HG02623 (cell line): ENCODE data around the gene RNF126.

Source experiments
- ATAC-seq: cut with Tn5 transposase; IDR thresholded peaks from one replicate; pipeline ENCODE4 v1.9.1; 2021; ENCODE audit warnings: moderate library complexity; ENCODE audit not compliant: unreplicated experiment

Gene RNF126

DNA sequence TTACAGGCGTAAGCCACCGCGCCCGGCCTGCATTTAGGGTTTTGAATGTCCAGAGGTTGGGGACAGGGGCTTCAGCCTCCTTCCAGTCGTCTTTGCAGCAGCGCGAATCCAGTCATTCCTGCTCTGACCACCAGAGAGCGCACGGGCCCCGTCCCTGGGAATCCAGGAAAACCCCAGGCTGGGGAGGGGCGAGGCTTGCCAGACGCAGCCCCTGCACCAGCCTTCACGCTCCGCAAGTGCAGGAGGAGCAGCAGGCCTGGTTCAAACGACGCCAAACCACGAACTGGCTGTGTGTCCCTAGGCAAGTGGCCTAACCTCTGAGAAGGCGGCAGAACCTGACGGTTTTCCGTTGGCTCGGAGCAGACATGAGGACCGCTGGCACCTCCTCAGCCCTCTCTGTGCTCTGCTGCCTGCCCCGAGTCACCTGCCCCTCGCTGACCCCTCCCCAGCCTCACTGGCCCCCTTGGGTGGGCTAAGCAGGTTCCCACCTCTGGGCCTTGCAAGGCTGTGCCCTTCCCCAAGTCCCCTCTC is 2.0 kb upstream of the RNF126 start:
- ATAC-seq: no peak

DNA sequence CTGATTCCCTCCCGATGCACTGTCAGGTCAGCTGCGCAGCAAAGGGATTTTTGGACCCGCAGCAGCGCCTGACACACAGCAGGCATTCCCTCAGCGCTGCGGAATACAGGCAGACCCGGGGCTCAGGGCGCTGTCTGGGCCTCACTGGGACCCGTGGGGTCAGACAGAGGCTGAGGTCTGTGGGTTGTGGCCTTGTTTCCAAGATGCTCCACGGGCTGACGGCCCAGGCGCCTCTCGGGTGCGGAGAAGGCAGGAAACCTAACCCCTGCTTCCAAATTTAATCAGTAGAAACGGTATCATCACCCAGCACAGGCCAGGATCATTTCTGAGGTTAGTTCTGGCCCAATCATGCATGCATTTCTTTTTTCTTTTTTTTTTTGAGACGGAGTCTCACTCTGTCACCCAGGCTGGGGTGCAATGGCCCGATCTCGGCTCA is 686 bp upstream of the RNF126 start:
- no peak for ATAC-seq

DNA sequence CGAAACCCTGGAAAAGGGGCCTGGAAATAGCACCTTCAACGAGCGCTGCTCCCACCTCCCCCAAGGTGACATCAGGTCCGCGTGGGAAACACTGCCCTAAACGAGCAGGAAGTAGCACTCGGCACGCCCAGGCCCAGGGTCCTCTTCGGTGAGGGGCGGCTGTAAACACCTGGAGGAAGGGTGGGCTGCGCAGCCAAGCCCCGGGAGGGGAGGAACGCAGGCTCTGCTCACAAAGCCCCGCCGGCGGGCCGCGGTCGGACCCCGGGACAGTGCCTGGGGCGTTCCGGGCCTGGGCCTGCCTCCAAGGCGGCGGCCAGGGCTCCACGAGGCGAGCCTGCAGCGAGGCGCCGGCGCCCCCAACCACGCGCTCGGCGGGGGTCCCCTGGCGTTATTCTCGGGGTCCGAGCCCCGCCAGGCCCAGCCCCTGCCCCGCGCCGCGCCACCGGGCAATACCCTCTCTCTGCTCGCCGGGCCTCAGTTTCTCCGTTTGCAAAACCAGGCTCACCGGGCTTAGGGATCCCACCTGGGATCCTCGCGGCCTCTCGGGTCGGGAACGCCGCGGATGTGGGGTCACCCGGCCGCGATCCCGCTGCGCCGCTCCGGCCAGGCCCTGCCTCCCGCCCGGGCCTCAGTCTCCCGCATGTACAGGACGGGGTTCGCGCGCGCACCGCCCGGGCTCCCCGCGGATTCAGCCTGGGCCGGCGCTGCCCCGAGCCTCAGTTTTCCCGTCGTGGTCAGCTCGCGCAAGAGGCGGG is 630 bp downstream of the RNF126 start:
- peak; percentile 11 for ATAC-seq

DNA sequence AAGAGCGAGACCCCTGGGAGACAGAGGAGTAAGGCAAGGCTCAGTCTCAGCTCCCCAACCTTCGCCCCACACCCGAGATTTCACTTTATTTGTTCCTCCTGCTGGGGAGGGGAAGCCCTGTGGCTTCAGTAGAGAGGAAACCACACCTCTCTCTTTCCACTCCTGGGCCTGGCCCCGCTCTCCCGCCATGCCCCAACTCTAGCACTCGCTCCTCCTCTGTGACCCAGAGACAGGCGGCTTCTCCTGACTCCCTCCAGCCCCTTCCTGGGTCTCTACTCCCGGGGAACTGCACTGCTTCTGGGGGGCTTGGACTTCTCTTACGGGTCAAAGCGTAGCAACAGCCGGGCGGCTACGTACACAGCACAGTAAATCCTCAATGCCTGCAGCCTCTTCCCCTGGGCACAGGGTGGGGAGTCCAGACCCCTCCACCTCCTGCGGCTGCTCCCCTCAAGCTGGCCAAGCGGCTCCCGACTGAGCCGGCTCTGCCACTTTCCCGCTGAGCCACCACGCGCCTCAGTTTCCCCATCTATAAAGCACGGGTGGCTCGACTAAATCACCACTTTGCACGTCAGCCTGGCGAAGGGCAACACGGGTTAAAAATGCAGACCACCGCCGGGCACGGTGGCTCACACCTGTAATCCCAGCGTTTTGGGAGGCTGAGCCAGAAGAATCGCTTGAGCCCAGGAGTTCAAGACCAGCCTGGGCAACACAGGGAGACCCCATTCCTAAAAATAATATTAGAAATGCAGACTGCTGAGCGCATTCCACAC is 1.4 kb downstream of the RNF126 start:
- no peak for ATAC-seq

DNA sequence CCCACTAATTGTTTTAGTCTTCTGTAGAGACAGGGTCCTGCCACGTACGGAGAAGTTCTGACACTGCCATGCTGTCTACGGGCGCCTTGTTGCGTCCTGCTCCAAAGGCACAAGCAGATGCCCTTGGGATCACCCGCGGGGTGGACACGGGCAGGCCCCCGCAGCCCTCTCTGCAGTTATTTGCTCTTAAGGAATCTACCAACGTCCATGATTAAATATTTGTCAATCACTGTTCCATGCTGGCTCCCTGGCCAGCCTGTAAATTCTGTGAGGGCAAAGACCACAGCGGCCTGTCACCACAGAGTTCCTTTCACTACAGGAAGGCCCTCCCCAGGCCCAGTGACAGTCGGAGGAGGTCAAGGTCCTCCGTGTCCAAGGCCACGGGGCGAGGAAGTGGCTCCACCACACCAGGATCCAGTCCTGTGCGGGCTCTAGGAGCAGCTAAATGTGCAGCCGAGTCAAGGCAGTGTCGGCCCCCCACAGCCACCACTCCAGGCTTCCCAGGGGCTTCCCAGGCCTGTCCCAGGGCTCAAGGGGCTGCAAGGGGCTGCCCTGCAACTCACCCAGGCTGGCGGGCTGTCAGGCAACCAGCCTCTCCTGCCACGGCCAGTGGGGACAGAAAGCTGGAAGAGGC is 2.1 kb downstream of the RNF126 start:
- ATAC-seq: no peak

DNA sequence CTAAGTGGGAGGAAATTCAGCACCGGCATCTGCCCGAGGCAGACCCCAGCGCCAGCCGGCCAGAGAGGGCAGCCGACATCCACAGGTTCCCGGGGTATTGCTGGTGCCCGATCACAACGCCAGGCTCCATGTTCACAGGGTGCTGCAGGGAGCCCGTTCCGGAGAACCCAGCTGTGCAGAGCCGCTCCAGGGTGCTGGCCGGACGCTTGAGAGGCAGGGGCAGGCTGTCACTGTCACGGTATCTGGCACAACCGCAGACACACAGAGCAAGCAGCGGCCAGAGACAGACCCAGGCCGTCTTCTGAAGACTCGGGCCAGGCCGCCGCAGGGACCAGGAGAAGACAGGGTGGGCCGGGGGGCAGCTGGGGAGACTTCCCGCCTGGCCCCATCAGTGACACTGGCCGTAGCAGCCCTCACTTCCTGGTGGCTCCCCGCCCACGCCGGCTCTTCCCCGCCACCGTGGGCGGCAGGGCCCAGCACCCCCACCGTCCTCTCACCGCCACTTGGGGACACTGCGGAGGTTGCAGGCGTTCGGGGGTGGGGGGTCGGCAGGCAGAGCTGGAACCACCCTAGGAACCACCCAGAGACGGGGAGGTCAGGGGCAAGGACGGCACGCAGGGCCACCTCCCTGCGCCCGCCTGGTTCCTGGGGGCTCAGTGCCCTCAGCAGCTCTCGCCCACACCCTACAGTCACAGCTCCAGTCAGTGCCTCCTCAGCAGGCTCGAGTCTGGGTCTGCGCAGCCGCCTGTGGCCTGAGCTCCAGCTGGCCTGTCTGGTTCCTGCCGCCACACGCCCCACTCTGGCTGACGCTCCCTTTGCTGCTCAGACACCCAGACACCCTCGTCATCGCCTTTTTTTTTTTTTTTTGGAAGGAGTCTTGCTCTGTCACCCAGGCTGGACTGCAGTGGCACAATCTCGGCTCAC is 3.8 kb downstream of the RNF126 start:
- no peak for ATAC-seq

DNA sequence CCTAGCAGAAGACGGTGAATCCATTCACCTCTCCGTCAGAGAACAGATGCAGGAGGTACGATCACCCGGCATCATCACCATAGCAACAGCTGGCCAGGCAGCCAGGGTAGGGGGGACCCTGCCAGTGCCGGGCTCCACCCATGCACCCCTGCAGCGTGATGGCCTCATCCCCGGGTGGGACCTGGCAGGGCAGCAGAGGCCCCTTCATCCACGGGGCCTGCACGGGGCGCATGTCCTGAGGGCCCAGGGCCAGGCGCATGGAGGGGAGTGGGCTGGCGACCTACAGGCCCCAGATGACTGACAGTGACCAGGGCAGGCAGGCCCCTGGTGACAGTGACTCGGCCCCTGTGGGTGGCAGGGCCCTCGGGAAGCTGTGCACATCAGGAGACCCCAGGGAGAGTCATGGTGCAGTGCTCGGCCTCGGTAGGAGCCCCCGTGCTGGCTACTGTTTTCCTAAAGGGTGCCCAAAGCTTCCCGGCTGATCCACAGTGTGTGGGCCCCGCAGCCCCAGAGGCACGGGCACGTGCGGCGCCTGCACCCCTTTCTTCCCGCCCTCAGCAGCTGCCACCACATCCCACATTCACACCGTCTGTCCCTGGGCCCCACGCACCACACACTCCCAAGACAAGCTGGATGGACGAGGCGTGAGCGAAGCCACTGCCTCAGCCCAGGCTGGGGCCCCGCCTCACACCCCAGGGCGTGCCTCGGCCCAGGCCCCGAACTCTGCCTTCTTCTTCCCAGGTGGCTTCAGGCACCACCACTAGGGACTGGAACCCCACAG is 4.8 kb downstream of the RNF126 start:
- ATAC-seq: no peak

DNA sequence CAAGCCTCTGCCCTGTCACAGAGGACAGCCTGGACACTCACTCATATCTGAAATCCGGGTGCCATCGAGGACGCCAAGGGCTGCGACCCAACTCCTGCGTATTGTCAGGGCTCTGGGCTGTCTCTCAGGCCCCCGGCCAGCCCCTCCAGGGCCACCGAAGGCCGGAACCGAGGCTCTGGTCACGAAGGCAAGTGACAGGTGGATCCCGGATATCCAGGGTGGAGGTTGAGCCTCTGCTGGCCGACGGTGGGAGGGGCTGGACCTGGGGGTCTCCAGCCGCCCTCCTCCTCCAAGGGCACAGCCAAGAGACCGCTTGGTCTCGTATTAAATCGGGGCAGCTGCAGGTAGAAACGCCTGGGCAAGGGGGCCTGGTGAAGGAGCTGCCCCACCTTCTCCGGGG is 5.4 kb downstream of the RNF126 start:
- ATAC-seq: no peak

DNA sequence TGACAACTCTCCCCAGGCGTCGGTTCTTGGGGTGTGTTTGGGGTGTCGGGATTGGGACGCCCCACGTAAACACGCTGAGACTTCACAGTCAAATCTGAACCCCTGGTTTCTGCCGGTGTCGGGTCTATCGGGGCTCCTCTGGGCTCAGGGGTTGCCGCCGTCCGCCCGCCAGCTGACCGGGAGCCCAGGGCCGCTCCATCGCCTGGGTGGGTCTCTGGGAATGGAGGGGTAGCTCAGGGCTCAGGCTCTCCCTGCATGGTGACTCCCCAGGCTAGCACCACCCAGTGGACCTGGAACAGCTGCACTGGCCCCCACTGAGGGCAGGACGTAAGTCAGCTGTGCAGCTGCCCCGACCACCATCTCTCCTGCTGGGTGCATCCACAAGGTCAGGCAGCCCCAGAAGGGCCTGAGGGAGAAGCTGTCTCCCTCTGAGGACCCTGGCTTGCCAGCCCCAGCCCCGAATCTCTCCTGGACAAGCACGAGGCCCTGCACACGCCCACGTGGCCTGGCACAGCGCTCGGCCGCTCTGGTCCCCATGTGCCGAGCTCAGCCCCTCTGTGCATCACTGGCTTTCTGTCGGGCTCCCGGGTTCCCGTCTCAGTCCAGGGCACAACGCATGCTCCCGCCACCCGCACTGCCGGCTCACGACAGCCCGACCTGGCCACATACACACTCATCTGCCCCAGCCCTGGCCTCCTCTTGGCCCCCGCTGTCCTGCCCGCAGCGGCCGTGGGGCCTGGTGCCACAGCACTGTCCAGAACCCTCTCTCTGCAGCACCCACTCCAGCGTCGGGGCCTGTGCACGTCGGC is 6.1 kb downstream of the RNF126 start:
- ATAC-seq: no peak

DNA sequence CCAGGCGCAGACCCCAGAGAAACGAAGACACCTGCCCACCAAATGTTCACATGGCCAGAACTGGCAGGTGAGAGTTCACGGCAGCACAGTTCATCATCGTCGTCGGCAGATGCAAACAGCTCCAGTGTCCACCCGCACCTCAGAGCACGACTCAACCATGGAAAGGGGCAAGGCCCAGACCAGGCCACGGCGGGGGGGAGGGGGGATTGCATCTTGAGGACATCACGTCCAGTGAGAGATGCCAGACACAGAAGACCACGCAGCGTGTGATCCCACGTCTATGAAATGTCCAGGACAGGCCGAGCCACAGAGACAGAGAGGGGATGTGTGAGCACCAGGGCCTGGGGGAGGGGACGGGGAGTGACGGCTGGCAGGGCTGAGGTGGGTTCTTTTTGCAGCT is 7.3 kb downstream of the RNF126 start:
- no peak for ATAC-seq

DNA sequence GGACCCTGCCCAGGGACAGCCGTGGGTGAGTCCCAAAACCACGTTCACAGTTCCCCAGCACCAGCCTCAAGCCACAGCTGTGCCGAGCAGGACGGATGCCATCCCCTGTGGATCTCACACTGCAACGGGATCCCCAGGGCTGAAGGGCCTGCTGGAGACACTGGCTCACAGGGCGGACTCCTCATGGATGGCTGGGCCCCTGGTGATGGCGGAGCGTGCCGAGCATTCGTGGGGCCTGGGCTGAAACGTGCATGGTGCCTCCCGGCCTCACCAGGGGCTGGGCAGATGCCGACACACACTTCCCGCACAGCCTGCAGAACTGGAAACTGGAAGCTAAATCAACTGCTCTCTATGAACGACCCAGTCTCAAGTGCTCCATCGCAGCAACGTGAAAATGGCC is 9.6 kb downstream of the RNF126 start:
- ATAC-seq: no peak

DNA sequence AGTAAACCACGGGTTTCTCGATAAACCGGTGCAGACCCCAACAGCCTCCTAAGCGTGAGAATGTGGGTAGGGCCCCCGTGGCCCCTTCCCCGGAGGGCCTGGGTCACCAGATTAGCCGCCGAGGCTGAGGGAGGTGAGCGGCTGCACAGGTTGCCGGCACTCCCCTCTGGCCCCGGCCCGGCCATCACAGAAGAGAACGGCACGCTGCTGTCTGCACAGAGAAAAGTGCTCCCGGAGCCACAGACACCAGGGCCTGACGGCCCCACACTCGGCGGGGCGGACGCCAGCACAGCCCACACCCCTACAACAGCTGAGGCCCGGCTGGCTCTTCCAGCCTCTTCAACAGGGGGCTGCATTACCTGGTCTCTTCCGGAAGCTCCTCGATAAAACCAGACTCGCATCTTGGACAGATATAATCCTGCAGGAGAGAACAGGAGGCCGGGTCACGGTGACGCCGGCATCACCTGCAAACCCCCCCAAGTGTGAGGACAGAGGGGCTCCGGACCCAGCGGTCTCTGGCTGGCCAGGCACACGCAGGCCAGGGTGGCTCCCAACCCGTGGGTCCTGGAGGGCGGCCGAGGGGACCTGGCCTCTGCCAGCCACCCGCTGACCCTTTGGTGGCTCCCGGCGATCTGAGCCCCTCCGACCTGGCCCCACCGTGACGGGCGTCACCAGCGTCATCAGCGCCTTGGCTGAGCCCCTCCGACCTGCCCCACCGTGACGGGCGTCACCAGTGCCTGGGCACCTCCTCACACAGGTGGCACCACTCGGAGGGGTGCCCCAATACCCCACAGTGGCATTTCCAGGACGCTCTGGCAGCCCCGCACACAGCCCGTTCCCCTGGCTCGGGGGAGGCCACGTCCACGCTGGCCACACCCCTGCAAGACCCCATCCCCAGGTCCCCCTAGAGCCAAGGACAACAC is 10.3 kb downstream of the RNF126 start:
- no peak for ATAC-seq

DNA sequence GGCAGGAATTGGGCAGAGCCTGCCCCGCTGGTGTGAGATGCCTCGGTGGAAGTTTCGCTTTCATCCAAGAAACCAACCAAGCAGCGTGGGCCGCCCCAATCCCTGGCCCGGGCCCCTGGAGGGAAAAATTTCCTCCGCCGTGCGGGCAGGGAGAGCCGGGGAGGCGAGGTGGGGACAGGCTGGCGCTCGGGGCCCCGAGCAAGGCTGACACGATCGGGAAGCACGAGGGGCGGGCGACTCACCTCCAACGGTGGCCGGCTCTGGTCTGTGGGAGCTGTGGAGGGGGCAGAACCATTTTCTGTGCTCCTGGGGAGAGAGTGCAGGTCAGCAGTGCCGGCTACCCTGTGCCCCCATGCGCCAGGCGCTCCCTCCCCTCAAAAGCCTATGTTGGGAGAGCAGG is 11.0 kb downstream of the RNF126 start:
- no peak for ATAC-seq

DNA sequence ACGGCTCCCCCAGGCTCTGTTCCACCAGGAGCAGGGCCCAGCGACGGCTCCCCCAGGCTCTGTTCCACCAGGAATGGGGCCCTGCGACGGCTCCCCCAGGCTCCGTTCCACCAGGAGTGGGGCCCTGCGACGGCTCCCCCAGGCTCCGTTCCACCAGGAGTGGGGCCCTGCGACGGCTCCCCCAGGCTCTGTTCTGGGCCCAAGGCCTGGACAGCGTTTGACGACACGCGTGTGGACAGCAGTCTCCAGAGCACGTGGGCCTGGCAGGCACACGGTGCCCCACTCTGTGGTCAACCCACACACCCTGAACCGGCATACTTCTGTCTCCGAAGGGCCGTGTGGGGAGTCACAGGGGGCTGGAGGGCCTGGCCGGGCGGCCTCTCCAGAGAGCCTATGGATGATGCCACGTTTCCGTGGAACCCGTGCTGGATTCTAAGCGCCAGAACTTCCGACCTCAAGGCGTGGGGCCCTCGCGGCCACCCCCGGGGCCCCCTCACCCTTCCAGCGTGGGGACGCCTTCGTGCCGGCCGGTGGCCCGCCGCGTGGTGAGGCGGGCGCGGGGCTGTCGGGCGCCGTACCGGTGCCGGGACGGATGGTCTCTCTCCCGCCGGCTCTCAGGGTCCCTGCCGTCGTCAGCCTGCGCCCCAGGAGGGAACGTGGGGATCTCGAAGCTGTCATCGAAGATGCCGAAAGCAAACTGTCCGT is 11.7 kb downstream of the RNF126 start:
- no peak for ATAC-seq

DNA sequence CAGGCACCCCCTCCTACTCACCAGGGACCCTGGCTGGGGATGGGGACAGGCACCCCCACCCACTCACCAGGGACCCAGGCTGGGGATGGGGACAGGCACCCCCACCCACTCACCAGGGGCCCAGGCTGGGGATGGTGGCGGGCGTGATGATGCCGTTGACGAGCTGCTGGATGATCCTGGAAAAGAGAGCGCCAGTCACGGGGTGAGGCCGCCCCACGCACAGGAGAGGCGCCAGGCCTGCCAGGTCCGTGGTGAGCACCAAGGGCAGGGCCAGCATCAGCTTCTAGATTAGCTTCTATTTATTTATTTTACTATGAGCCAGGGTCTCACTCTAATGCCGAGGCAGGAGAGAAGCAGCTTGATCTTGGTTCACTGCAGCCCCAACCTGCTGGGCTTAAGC is 12.9 kb downstream of the RNF126 start:
- ATAC-seq: no peak

DNA sequence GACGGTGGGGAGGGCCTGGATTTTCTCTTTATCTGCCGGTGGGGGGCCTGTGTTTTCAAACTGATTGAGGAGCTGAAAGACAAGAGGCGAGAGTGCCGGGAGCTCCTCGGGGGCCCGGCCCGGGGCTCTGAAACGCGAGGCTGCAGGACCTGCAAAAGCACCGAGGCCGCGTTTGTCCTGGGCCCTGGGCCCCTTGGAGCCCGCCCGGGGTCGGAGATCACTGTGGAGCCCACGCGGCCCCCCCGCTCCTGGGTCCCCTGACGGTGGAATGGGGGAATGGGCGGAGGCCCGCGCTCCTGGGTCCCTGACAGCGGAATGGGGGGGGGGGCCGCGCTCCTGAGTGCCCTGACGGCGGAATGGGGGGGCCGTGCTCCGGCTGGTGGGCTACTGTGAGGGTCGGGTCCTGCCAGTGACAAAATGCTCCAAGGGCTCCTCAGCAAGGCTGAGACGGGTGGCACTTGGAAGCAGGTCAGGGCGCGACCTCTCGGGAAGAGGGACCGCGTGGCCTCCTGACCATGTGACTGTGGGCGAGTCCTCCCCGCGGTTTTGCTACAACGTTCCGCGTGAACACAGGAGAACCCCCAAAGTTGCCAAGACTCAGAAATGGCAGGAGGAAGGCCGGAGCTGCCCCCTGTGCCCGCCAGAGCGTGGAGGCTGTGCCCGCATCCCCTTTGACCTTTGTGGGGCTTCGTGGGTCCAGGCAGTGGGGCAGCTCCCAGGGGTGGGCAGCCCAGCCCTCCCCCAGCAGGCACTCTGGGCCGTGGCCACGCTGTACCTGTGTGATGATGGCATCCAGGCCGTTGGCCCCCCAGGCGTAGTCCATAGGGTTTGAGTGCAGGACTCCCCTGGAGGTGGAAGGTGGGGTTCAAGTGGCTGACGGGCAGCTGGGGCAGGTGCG is 13.9 kb downstream of the RNF126 start:
- no peak for ATAC-seq
